SK-N-SH treated with all-trans-retinoic acid at 6 μM for 48 hours (cell line): ENCODE measurements around the gene FRMD3.

Experiments used
- ATAC-seq: fragments of 200-7000 bp; cut with Tn5 transposase; 3 replicates; pipeline ENCODE4 v1.9.1; 2020; ENCODE audit warnings: mild to moderate bottlenecking, moderate library complexity
- ARNTL ChIP-seq: fragments of 450-650 bp; formaldehyde crosslinking; IDR thresholded peaks from 2 replicates; pipeline ENCODE4 v1.5.0; 2020; ENCODE audit warnings: low read depth, mild to moderate bottlenecking, moderate library complexity, borderline replicate concordance
- CREB5 ChIP-seq: fragments of 250-450 bp; sonication (Bioruptor Pico); IDR thresholded peaks from 2 replicates; pipeline ENCODE4 v1.5.1; 2020; ENCODE audit warnings: low read depth, mild to moderate bottlenecking, moderate library complexity
- CSDC2 ChIP-seq: fragments of 250-450 bp; sonication (Bioruptor Pico); IDR thresholded peaks from 2 replicates; pipeline ENCODE4 v1.5.0; 2020; ENCODE audit warnings: mild to moderate bottlenecking, moderate library complexity
- CSRNP3 ChIP-seq: fragments of 250-450 bp; sonication (Bioruptor Pico); IDR thresholded peaks from 2 replicates; pipeline ENCODE4 v1.5.1; 2021; ENCODE audit warnings: mild to moderate bottlenecking, moderate library complexity
- ESRRG ChIP-seq: fragments of 250-450 bp; sonication (Bioruptor Pico); IDR thresholded peaks from 2 replicates; pipeline ENCODE4 v1.6.1; 2021; ENCODE audit warnings: mild to moderate bottlenecking
- GLIS3 ChIP-seq: fragments of 250-450 bp; sonication (Bioruptor Pico); IDR thresholded peaks from 2 replicates; pipeline ENCODE4 v1.5.0; 2020; ENCODE audit warnings: mild to moderate bottlenecking, moderate library complexity
- ISL1 ChIP-seq: fragments of 250-450 bp; sonication (Bioruptor Pico); IDR thresholded peaks from 2 replicates; pipeline ENCODE4 v2.1.2; 2022; ENCODE audit warnings: mild to moderate bottlenecking, moderate library complexity
- OSR1 ChIP-seq: fragments of 250-450 bp; sonication (Bioruptor Pico); IDR thresholded peaks from 2 replicates; pipeline ENCODE4 v1.8.0; 2022; ENCODE audit warnings: moderate library complexity, mild to moderate bottlenecking, inconsistent platforms
- PATZ1 ChIP-seq: fragments of 250-450 bp; sonication (Bioruptor Pico); IDR thresholded peaks from 2 replicates; pipeline ENCODE4 v1.8.0; 2020; ENCODE audit warnings: mild to moderate bottlenecking, moderate library complexity, borderline replicate concordance
- POU6F1 ChIP-seq: fragments of 250-450 bp; sonication (Bioruptor Pico); IDR thresholded peaks from 2 replicates; pipeline ENCODE4 v1.8.0; 2021; ENCODE audit warnings: low read depth, mild to moderate bottlenecking, moderate library complexity, borderline replicate concordance
- PPARA ChIP-seq: fragments of 250-450 bp; sonication (Bioruptor Pico); IDR thresholded peaks from 2 replicates; pipeline ENCODE4 v1.5.0; 2020; ENCODE audit warnings: mild to moderate bottlenecking, borderline replicate concordance
- RARB ChIP-seq: fragments of 250-450 bp; sonication (Bioruptor Pico); IDR thresholded peaks from 2 replicates; pipeline ENCODE4 v1.8.0; 2021; ENCODE audit warnings: mild to moderate bottlenecking, moderate library complexity
- SNAI2 ChIP-seq: fragments of 250-450 bp; sonication (Bioruptor Pico); IDR thresholded peaks from 2 replicates; pipeline ENCODE4 v1.5.0; 2020; ENCODE audit warnings: mild to moderate bottlenecking, moderate library complexity
- TOX ChIP-seq: fragments of 250-450 bp; sonication (Bioruptor Pico); IDR thresholded peaks from 2 replicates; pipeline ENCODE4 v1.8.0; 2021; ENCODE audit warnings: mild to moderate bottlenecking, moderate library complexity, borderline replicate concordance
- TSHZ2 ChIP-seq: fragments of 250-450 bp; sonication (Bioruptor Pico); IDR thresholded peaks from 2 replicates; pipeline ENCODE4 v1.5.0; 2020; ENCODE audit warnings: mild to moderate bottlenecking, moderate library complexity
- ZFP3 ChIP-seq: fragments of 250-450 bp; sonication (Bioruptor Pico); IDR thresholded peaks from 2 replicates; pipeline ENCODE4 v1.5.0; 2020; ENCODE audit warnings: mild to moderate bottlenecking, moderate library complexity
- ZFP30 ChIP-seq: fragments of 450-650 bp; formaldehyde crosslinking; IDR thresholded peaks from 2 replicates; pipeline ENCODE4 v1.5.0; 2022; ENCODE audit warnings: mild to moderate bottlenecking, moderate library complexity
- ZNF565 ChIP-seq: fragments of 450-650 bp; formaldehyde crosslinking; conservative IDR thresholded peaks from 2 replicates; pipeline ENCODE4 v1.5.0; 2020; ENCODE audit warnings: low read depth, mild to moderate bottlenecking, moderate library complexity
- ZNF70 ChIP-seq: fragments of 450-650 bp; formaldehyde crosslinking; IDR thresholded peaks from 2 replicates; pipeline ENCODE4 v1.5.0; 2020; ENCODE audit warnings: mild to moderate bottlenecking, moderate library complexity
- ZNF8 ChIP-seq: fragments of 450-650 bp; formaldehyde crosslinking; IDR thresholded peaks from 2 replicates; pipeline ENCODE4 v1.5.0; 2020; ENCODE audit warnings: mild to moderate bottlenecking, moderate library complexity

Gene FRMD3

GRCh38 chr9:83474631-83475030, 63.6 kb downstream of the FRMD3 start:
- TF ChIP-seq GLIS3 (CRISPR knock-in tag) = no peak
- no peak for TF ChIP-seq SNAI2 (CRISPR knock-in tag)
- no peak for TF ChIP-seq CREB5 (CRISPR knock-in tag)
- no peak for TF ChIP-seq ZFP3 (CRISPR knock-in tag)
- TF ChIP-seq ZNF565 = no peak
- no peak for ATAC-seq

GRCh38 chr9:83473488-83473971, 64.7 kb downstream of the FRMD3 start:
- ATAC-seq = no peak
- TF ChIP-seq SNAI2 (CRISPR knock-in tag) (no peak), ZNF8 (CRISPR knock-in tag) (no peak), ZFP30 (no peak), ZNF565 (no peak), OSR1 (no peak), CSRNP3 (CRISPR knock-in tag) (no peak), ISL1 (CRISPR knock-in tag) (no peak), TSHZ2 (CRISPR knock-in tag) (no peak)

- no peak for ATAC-seq
- no peak for TF ChIP-seq CSDC2 (CRISPR knock-in tag)
- TF ChIP-seq PATZ1 (CRISPR knock-in tag) = no peak
- no peak for TF ChIP-seq ESRRG
- no peak for TF ChIP-seq ZNF8 (CRISPR knock-in tag)
- TF ChIP-seq CSRNP3 (CRISPR knock-in tag) = no peak
- no peak for TF ChIP-seq ARNTL (CRISPR knock-in tag)
- TF ChIP-seq SNAI2 (CRISPR knock-in tag) = no peak
- no peak for TF ChIP-seq CREB5 (CRISPR knock-in tag)
- TF ChIP-seq TOX (CRISPR knock-in tag) = no peak
- no peak for TF ChIP-seq PPARA (CRISPR knock-in tag)
- TF ChIP-seq ZFP3 (CRISPR knock-in tag) = no peak
- no peak for TF ChIP-seq ZFP30
- TF ChIP-seq TSHZ2 (CRISPR knock-in tag) = no peak
- TF ChIP-seq POU6F1 = no peak
- no peak for TF ChIP-seq ZNF70
- no peak for TF ChIP-seq OSR1
- TF ChIP-seq RARB (CRISPR knock-in tag) = no peak
- TF ChIP-seq GLIS3 (CRISPR knock-in tag) = no peak
These were observed 65.4 kb downstream of the FRMD3 start for GRCh38 chr9:83472764-83473163.
